Measurements from ENCODE around the gene SIX3.

DNA sequence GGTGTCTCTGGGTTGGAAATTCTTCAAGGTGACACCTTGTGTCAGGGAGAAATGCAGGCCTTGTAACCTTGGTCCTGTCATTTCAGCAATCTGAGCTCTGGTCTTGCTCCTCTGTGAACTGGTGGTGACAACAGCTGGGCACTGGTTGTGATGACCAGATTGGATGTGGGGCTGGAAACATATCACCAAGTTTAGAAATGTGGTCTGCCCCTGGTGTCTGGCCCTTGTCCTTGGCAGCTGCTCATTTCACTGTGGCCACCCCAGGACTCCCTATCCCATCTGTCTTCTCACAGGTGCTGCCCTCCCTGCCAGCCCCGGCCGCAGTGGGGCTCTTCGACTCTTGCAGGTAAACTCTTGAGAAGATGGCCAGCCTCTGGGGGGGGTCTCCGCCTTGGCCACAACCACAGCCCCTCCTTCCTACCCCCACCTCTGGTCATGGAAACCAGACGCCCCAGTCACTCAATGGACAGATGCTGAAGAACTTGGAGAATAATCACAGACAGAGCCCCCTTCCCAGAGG is 20.7 kb downstream of the SIX3 start:
- TF ChIP-seq POLR2AphosphoS5 (IDR thresholded peaks at IDR 0.05; ENCODE audit: low read depth) = no peak
- TF ChIP-seq, protein P1, sequence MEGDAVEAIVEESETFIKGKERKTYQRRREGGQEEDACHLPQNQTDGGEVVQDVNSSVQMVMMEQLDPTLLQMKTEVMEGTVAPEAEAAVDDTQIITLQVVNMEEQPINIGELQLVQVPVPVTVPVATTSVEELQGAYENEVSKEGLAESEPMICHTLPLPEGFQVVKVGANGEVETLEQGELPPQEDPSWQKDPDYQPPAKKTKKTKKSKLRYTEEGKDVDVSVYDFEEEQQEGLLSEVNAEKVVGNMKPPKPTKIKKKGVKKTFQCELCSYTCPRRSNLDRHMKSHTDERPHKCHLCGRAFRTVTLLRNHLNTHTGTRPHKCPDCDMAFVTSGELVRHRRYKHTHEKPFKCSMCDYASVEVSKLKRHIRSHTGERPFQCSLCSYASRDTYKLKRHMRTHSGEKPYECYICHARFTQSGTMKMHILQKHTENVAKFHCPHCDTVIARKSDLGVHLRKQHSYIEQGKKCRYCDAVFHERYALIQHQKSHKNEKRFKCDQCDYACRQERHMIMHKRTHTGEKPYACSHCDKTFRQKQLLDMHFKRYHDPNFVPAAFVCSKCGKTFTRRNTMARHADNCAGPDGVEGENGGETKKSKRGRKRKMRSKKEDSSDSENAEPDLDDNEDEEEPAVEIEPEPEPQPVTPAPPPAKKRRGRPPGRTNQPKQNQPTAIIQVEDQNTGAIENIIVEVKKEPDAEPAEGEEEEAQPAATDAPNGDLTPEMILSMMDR (IDR thresholded peaks at IDR 0.05; ENCODE audit: insufficient read depth, low read length) = no peak
- TF ChIP-seq, protein P2, sequence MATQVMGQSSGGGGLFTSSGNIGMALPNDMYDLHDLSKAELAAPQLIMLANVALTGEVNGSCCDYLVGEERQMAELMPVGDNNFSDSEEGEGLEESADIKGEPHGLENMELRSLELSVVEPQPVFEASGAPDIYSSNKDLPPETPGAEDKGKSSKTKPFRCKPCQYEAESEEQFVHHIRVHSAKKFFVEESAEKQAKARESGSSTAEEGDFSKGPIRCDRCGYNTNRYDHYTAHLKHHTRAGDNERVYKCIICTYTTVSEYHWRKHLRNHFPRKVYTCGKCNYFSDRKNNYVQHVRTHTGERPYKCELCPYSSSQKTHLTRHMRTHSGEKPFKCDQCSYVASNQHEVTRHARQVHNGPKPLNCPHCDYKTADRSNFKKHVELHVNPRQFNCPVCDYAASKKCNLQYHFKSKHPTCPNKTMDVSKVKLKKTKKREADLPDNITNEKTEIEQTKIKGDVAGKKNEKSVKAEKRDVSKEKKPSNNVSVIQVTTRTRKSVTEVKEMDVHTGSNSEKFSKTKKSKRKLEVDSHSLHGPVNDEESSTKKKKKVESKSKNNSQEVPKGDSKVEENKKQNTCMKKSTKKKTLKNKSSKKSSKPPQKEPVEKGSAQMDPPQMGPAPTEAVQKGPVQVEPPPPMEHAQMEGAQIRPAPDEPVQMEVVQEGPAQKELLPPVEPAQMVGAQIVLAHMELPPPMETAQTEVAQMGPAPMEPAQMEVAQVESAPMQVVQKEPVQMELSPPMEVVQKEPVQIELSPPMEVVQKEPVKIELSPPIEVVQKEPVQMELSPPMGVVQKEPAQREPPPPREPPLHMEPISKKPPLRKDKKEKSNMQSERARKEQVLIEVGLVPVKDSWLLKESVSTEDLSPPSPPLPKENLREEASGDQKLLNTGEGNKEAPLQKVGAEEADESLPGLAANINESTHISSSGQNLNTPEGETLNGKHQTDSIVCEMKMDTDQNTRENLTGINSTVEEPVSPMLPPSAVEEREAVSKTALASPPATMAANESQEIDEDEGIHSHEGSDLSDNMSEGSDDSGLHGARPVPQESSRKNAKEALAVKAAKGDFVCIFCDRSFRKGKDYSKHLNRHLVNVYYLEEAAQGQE (IDR thresholded peaks at IDR 0.05; ENCODE audit: insufficient replicate concordance, low read depth) = no peak
- no peak for TF ChIP-seq SPI1 (IDR thresholded peaks at IDR 0.05; ENCODE audit: borderline replicate concordance, low read depth)

All from HL-60 (cell line).